Fibroblast of pulmonary artery (primary cell): ENCODE data around the gene ARHGEF40.

Experiments used
- DNase-seq: peaks from one replicate; pipeline ENCODE4 v3.0.0-alpha.2; 2010; ENCODE audit warnings: low read depth
- H3K4me3 ChIP-seq: replicated peaks from 2 replicates; pipeline ENCODE4 v1.5.1; 2011; ENCODE audit warnings: low read depth, mild to moderate bottlenecking, control low read depth, low read length, moderate library complexity
- TF ChIP-seq, protein P1 (sequence below): IDR thresholded peaks from 2 replicates; pipeline ENCODE4 v1.5.1; 2011; ENCODE audit warnings: mild to moderate bottlenecking, control low read depth, low read length, inconsistent platforms; ENCODE audit errors: missing control alignments

ARHGEF40 gene

DNA sequence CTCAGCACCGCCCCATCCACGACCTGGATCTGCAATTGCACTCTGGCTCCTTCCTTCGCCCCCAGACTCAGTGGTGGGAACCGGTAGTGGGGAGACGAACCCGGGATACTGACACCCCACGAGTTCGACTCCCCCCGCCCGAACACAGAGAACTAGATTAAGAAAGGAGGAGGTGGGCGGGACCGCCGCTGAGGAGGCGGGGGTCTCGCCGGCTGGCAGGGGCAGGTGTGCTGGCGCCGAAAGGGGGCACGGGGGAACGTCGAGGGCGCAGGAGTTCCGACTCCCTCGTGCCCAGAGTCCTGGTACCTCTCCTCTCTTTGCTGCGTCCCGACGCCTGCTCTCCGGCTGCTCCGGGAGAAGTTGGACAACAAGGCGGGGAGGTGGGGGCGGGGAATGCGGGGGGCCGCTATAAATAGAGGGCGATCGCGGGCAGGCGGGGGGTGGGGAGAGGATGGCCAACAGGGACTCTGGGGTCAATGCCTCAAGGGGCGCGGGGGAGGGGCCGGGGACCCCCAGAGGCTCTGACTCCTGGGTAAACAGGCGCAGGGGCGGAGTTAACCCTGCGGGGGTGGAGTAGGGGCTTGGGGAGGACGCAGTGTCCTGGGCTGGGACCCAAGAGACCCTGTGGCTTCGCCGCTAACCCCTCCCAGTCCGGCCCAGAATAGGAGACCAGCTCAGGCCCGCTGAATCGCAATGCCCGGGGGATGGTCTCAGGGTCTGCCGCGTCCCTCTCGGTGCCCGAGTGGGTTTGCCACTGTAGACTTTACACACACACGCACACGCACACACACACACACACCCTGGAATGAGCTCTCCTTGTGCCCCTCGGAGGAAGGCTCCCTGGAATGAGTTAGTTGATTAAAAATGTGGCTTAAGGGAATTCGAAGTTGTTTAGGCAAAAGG is 44.5 kb upstream of the ARHGEF40 start:
- no peak for DNase-seq
- TF ChIP-seq, protein P1, sequence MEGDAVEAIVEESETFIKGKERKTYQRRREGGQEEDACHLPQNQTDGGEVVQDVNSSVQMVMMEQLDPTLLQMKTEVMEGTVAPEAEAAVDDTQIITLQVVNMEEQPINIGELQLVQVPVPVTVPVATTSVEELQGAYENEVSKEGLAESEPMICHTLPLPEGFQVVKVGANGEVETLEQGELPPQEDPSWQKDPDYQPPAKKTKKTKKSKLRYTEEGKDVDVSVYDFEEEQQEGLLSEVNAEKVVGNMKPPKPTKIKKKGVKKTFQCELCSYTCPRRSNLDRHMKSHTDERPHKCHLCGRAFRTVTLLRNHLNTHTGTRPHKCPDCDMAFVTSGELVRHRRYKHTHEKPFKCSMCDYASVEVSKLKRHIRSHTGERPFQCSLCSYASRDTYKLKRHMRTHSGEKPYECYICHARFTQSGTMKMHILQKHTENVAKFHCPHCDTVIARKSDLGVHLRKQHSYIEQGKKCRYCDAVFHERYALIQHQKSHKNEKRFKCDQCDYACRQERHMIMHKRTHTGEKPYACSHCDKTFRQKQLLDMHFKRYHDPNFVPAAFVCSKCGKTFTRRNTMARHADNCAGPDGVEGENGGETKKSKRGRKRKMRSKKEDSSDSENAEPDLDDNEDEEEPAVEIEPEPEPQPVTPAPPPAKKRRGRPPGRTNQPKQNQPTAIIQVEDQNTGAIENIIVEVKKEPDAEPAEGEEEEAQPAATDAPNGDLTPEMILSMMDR = no peak
- peak overlapping the region; percentile 62 for H3K4me3 ChIP-seq

DNA sequence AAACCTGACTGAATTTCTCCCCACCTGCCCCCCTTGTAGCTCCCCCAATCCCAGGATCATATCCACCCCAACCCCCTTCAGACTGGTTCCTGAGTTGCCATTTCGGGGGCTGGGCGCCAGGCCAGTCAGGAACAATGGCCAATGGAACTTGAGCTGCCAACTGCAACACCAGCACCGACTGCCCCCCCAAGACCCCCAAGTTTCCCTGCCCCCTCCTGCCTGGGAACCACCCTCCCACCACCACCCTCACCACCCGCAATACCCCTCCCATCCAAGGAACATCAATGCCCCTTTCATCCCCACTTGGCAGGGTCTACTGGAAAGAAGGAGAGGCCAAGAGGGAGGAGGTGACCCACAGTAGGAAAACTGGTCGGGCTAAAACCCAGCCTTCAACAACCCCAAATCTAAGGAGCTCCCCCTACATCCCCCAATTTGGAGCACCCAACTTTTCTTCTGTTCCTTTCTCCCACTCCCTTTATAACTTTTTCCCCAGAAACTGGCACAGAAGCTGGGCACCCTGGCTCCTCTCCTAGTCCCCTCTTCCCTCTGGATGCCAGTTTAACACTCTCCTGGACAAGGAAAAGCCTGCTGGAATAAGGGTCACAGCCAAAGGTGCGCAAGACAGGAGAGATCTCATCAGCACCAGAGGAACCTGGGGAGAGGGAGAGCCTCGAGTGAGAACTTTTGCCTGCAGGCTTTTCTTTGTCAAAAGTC is 43.7 kb upstream of the ARHGEF40 start:
- no peak overlapping the region for H3K4me3 ChIP-seq
- no peak for DNase-seq
- TF ChIP-seq, protein P1 = no peak

DNA sequence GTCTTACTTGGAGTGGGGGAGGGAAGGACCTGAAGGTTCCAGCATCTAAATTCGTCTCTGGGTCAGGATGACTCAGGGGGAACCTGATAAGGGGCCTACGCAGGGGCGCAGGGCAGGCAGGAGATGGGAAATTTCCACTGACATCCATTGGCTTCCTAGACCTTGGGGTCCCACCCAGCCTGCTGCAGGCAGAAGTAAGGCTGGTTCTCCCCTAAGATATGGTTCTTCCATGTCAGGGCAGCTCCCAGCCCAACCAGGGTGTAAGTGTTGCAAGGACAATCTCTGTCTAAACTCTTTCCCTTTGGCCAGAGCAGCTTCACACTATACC is 43.2 kb upstream of the ARHGEF40 start:
- no peak overlapping the region for H3K4me3 ChIP-seq
- DNase-seq = no peak
- TF ChIP-seq, protein P1 = no peak

DNA sequence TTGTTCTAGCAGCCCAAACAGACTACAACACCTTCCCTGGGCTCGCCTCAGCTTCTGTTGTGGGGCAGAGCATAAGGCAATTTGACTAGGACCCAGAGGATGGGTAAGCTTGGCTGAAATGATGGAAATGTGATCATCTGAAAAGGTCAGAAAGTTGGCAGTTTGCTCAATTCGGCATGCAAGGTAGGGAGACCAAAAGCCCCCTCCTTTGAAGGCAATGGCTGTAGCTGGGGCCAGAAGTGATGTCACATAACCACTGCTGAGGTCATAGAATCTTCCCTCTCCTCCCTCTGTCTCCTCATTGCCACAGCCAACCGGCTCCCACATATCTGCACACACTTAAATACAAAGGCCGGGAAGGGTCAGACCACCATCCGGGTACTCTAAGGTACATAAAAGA is 40.2 kb upstream of the ARHGEF40 start, which contains the start of gene TPPP2:
TSS of gene TPPP2 (plus strand) at position 301 of the 400 bp plus-strand sequence. CDS start 365 bp downstream, outside the sequence.
- DNase-seq = no peak
- TF ChIP-seq, protein P1 = no peak
- no peak within 1 kb of the TSS for H3K4me3 ChIP-seq

DNA sequence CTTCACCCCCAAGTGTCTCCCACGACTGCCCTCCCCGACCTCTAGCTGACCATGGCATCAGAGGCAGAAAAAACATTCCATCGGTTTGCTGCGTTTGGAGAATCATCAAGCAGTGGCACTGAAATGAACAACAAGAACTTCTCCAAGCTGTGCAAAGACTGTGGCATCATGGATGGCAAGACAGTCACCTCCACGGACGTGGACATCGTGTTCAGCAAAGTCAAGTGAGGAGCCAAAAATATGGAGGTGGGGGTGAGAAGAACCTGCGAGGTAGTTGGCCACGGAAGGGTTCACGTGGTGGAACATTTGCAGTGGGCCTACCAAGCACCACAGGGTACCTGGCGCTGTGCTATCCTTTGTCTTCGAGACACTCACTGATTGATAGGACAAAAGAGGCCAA is 39.6 kb upstream of the ARHGEF40 start:
- TF ChIP-seq, protein P1 = no peak
- no peak for DNase-seq
- H3K4me3 ChIP-seq = no peak overlapping the region

DNA sequence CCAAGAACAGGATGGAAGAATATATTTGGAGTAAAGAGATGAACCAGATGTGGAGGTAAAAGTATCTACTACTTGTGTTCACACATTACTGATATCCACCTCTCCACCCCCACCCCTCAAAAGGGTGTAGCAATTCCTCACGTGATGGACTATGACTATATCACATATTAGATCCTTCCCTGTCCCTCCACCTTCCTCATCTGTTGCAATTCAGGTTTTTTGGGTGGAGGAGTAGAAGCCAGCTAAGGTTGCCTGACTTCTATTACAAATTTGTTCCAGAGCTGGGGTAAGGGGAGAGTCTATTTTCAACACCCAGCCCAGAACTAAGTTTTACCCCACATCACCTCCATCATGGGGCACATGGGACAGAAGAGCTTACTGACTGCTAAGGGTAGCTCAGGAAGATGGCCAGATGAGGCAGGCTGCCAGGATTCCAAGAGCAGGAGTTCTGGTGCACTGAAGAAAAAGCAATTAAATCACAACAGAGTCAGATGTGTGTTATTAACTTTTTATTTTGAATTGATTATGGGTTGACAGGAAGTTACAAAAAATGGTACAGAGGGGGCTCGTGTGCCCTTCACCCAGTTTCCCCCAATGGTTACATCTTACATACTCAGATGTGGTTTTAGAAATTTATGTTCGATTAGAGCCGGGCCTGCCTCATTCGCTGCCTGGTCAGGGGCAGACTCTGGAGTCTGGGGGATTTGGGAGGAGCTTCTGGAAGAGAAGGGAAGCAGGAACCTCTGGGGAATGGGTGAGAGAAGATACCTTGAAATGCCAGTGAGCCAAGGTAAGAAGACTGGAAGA is 37.6 kb upstream of the ARHGEF40 start:
- H3K4me3 ChIP-seq = no peak overlapping the region
- DNase-seq = no peak
- TF ChIP-seq, protein P1 = no peak
